Hematopoietic multipotent progenitor cell treated with erythropoietin and hydrocortisone succinate and interleukin-3 and kit ligand, for 8 days (in vitro differentiated cells): ENCODE results near the gene DDOST.
"Not testable (repeated sequence)": the region's sequence is repeated elsewhere in the genome, so short reads cannot be mapped to it uniquely, and the experiment has no call there.

ENCODE experiments used
- DNase-seq: peaks from one replicate; pipeline ENCODE4 v3.0.0-alpha.2; 2015

The DDOST gene

DNA sequence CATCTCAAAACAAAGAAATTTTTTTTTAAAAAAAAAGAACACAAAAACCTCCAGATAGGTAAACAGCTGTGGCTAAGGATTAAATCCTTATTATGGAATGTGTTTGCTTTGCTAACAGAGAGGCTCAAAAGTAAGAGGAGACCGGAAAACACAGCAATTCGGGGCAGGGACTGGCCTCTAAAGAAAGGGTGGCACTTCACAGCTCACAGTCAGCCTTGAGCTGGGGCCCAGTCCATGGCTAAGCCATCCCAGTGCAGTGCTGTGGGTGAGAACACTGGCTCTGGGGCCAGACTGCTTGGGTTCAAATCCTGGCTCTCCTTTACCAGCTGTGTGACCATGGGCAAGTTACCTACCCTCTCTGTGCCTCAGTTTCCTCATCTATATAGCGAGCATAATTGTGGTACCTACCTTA lies 28.5 kb upstream of the DDOST start:
- DNase-seq, result no peak

DNA sequence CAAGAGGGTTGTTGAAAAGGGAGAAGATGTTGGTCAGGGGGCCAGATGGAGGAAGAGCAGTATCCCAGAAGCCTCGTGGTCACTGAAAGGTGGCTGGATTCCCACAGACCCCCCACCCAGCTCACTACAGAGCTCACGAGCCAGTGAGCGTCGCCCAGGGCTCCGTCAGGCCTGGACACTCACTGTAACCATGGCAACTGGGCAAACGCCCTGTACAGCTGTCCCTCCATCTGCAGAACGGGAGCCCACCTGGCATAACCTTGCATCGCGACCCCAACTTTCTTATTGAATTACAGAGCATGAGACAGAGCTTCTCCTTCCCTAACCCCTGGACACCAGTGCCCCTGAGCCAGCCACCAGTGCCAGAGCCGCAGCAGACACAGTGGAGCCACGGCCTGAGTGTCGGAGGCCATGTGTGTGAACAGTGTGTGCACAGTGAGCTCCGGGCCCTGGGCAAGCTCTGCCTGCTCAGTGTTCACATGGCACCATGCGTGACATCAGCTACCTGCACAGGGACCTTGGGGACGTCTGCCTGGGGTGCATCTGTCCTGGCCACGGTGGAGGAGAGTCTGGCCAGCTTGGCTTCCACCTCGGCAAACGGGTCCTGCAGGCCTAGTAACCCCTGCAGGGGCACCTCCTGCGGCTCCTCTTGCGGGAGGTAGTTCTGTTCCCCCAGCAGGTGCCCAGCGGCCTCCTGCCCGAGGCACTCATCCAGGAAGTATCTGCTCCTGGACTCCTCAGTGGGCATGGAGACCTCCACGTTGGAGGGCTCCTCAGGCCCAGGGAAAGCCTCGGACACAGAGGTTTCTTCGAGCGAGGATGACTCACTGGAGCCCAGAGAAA lies 25.9 kb upstream of the DDOST start:
- DNase-seq, result no peak

DNA sequence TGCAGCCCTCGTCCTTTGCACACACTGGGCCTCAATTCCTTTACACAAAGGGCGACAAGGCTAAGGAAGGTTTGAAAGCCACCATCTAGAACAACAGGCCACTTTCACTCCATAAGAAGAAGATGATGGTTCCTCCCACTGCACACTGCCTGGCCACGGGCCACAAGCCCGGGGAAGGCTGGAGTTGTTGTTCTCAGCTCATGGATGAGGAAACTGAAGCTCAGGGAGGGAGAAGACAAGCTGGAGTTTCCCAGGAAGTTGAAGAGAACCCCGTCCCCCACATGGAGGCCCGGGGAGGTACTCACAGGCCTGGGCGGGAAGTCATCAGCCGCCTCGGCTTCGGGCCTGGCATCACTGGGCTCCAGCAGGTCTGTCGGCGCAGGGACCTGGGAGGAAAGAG lies 24.6 kb upstream of the DDOST start:
- no peak for DNase-seq

DNA sequence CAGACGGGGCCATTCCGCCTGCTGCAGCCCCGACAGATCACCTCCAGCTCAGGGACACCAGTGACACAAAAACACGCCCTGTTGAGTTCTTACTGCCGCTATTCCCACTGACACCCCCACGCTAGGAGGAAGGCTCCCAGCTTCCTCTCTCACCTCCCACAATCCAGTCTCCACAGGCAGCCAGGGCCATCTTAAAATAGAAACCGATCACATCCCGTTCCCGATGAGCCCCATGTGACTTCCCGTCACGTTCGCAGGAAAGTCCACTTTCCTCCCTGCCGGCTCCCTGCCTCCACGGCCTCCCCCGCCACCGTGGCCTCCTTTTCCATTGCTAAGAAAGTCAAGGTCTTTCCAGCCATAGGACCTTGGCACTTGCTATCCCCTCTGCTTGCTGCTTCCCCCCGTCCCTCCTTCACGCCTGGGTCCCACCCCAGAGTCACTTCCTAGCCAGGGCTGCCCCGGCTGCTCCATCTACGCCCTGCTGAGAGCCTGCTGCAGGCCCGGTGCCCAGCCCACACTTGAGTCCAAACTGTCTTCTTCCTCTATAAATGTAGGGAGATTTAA lies 24.0 kb upstream of the DDOST start:
- DNase-seq, result no peak

DNA sequence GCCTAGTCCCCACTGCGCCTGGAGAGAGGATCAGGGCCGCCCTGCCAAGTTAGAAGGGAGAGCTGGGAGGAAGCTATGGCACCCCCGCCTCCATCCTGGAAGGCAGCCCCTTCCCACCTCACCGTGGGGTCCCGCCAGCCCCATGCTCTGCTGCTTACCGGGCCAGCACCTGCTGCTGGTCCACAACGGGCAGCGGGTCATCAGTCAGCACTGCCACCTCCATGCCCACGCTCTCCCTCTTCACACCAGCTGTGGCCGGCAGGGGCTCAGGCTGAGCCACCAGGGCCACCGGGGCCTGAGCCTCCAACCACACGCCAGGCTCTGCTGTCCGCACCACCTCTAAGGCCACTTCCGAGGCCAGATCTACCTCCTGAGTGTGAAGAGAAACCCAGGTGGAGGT lies 23.5 kb upstream of the DDOST start:
- DNase-seq, result no peak

DNA sequence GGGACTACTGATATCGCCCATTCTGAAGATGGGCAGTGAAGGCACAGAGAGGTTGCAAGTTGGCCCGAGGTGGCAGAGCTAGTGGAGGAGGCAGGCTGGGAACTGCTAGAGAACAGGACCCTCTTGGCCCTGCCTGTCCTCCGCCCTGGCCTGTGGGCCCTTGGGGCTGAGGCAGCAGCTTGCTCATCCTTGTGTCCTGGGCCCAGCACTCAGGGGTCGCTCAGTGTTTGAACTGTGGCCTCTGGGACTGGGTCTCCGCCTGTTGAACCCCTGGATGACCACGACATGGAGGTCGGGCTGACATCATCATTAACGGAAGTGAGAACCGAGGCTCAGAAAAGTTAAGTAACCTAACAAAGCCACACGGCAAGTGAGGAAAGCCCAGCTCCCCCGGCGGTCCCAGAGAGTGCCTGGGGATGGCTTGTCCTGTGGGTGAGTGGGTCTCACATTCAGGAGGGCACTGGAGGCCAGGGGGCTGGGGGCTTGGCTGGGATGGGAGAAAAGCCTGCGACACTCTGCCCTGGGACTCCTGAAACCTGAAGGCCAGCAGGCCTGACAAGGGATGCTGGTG lies 23.0 kb upstream of the DDOST start:
- DNase-seq, result no peak

DNA sequence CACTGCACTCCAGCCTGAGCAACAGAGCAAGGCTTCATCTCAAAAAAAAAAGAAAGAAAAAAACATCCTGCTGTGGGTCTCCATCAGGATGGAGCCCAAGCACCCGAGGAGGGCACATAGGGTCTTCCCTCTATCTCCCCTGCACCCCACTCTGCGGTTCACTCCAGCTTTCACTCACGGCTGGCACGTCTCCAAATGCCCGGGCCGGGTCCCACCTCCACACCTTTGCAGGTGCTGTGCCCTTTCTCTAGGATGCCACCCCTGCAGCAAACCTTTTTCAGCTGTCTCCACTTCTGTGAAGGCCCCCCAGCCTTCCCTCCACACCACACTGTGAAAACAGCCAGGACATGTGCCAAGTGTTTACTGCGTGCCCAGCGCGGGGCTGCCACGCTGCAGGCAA lies 22.4 kb upstream of the DDOST start:
- DNase-seq, result no peak

DNA sequence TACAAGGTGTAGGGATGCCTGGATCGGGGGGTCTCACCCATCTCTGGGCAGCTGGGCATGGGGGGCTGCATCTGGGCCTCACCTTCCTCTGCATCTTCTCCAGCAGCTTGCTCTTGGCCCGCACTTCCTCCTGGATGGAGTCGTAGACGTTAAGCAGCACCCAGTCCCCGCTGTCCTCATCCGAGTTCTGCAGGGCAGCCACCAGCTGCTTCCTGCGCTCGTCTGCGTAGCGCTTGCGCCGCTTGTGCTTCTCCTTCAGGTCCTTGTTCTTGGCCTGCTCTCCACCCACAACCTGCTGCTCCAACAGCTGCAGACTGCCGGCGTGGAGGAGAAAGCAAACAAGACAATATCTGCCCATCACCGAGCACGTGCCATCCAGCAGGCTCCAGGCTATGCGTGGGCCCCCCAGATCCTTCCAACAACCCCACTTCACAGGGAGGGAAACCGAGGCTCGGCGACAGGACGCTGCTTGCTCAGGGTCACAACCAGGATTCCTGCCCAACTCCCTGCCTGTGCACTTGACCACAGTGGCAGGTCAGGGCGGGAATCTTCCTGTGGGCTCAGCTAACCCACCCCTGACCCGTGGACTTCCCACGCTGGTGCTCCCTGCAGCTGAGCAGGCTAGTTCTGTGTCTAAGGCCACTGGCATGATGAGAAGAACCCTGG lies 21.5 kb upstream of the DDOST start:
- no peak for DNase-seq

DNA sequence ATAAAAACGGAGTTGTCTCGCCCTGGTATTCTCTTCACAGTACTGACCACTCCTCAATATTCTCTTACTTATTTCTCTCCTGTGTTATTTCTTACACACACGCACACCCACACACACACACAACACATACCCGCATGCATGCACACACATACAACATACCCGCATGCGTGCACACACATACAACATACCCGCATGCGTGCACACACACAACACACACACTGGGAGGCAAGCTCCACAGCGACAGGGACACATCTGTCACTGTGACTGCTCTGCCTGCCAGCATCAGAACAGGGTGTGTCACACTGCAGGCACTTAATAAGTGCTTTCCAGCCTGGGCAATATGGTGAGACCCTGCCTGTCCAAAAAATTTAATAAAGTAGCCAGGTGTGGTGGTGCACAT lies 20.8 kb upstream of the DDOST start:
- no peak for DNase-seq

DNA sequence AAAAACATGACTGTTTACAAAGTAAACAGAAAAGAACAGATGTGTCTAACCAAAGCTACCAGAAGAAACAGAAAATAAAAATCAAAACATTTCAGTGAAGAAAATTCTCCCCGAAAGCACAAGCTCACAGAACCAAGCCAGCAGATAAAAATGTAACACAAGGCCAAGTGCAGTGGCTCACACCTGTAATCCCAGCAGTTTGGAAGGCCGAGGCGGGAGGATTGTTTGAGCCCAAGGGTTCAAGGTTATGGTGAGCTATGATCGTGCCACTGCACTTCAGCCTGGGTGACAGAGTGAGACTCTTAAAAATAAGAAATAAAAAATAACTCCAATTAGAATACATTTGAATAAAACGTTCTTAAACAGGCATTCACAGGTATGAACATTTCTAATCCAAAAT lies 19.1 kb upstream of the DDOST start:
- DNase-seq, result no peak

DNA sequence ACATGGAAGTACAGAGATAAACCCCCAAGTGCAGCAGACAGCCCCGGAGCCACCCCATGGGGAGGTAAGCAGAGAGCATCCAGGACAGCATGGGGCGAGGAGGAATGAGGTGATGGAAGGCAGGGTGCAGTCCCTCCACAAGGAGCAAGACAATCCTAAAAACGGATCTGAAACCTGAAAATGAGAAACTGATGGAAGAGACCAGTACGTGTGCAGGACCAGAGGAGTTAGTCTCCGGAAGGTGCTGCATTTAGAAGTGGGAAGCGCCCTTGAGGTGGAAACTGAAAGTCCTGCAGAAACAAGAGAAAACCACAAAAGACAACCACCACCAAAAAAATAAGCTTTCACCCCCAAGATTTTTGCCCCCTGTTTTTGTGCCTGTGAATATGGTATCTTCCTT lies 17.4 kb upstream of the DDOST start:
- no peak for DNase-seq

DNA sequence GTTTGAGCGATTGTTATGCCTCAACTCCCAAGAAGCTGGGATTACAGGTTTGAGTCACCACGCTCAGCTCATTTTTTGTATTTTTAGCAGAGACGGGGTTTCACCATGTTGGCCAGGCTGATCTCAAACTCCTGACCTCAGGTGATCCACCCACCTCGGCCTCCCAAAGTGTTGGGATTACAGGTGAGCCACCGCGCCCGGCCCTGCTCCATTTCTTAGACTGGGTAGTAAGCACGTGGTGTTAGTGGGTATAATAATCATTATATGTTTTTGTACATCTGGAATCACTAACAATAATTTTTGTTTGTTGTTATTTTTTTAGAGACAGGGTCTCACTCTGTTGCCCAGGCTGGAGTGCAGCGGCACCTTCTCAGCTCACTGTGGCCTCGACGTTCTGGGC lies 12.5 kb upstream of the DDOST start:
- DNase-seq, result not testable (repeated sequence)

DNA sequence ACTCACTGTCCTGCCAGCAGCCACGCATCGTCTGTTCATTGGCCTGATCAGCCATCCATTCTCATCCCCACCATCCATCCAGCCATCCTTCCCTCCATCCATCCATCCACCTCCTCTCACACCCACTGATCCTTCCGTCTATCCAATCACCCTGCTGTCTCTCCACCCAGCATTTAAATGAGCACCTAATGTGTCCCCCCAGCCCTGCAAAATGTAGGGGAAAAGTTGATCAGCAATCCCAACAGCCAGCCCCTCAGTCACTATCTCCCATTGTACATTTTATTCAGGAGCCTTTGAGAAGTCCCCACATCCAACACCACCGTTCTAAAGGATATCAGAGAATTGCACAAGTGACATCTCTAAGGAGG lies 11.1 kb upstream of the DDOST start:
- DNase-seq, result no peak

DNA sequence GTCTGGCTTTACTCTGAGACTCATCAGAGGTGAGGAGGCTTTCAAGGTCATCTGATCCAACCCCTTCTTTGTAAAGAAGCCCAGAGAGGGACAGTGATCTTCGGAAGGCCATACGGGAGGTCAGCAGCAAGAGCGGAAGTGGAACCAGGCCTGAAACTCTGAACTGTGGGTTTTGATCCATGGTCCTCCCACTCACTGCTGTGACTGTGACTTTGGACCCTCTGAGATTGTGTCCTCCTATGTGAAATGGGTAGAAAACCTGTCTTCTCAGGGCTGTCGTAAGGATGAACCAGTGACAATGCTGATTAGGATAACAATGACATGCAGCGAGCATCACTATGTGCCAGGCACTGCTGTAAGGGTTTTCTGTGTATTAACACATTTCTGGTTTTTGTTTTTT lies 9.8 kb upstream of the DDOST start:
- no peak for DNase-seq

DNA sequence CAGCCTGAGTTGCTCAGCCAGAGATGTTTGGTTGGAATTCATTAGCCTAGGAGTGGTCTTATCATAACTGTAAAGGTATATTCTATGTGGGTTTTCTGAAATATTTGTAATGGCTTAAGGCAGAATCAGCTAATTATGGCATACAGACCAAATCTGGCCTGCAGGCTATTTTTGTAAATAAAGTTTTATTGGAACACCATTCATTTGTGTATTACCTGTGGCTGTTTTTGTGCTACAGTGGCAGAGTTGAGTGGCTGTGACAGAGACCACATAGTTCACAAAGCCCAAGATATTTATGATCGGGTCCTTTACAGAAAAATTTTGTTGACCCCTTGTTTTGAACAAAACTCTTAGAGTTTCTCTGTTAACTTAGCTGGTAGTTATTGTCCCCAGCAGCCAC lies 7.4 kb upstream of the DDOST start:
- no peak for DNase-seq

DNA sequence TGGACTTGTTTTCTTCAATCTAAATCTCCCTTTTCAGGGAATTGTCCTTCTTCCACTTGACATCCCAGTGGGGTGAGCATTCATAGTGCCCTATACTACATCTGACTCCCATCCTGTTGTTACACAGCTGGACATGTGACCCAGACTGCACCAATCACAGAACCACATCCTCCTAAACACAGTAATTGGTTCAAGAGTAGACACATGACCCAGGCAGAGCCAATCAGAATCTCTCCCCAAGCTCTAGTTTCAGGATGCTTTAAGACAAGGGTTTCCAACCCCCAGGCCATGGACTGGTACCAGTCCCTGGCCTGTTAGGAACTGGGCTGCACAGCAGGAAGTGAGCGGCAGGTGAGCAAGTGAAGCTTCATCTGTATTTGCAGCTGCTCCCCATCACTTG lies 5.6 kb upstream of the DDOST start:
- DNase-seq, result peak; percentile 49

DNA sequence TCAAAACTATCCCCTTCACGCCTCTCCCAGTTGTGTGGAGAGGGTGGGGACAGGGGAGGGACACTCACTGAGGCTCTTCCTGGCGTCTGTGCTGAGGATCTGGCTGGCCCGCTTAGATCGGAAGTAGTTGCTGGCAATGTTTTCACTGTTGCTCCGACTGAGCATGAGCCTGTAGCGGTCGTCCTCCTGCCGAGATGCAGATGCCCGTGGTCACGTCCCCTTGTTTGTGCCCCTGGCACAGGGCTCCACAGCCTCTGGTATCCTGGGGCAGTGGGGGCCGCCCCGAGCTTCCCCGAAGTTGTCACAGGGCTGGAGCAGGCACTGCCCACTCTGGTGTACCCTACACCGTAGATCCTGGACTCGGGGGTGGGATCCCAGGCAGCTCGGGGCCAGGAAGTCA lies 5.0 kb upstream of the DDOST start:
- DNase-seq, result no peak

DNA sequence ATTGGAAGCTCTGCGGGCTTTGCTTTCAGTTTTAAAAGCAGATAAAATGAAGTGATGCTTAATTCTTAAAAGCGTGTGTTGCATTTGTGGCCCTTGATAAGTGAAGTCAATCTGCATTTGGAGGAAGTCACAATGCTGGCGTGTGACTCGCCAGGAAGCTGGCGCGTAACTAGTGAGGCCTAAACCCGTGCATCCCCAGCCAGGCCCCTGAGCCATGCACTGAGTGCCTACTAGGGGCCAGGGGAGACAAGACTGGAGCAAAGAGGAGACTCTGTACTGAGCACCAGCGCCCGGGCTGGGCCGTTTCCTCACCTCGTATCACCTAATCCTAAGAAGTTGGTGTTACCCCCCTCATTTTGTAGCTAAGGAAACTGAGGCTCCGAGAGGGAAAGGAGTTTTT lies 4.6 kb upstream of the DDOST start:
- no peak for DNase-seq

DNA sequence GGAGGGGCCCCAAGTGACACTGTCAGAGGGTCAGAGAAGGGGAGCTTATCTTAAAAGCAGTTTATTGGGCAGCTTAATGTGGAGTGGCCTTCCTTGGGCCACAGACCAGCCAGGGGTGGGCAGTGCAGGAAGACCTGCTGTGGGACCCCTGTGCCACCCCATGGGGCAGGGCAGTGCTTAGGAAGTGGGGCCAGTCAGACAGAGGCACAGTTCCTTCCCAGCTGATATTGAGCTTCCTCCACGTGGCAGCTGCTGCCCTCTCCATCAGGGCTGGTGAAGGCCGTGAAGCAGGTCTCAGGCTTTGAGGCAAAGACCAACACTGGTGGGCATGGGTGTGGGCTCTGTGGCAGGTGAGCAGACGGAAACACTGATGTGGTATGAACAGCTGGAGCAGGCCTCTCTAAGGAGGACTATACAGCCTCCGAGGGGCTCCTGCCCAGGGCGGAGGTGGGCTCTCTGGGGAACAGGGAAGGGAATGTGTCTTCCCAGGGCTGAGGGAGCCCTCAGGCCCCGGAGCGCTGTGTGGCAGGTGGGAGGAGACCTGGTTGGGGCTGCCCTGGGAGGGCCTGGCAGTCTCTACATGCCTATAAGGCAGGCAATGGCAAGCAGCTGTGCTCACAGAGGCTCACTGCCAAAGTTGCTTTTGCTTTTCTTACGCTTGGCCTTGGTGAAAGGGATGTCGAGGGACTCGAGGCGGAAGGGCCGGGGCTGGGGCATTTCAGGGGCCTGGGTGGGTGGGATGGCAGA lies 3.0 kb upstream of the DDOST start:
- no peak for DNase-seq

DNA sequence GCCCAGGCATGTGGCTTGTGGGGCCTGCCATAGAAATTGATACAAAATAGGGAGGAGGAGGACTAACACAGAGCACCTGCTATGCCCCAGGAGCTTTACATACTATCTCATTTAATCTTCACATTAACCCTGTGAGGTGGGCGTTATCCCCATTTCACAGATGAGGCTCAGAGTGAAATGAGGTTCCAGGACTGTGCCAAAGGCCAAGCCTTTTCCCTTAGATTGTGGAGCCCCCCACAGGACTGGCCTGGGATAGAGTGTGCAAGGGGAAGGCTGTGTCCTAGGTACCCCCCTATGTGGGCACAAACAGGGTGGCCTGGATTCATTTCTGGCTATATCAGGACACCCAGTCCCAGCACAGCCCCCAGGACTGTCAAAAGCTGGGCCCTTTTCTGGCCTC lies 2.2 kb upstream of the DDOST start:
- DNase-seq, result peak; percentile 34

DNA sequence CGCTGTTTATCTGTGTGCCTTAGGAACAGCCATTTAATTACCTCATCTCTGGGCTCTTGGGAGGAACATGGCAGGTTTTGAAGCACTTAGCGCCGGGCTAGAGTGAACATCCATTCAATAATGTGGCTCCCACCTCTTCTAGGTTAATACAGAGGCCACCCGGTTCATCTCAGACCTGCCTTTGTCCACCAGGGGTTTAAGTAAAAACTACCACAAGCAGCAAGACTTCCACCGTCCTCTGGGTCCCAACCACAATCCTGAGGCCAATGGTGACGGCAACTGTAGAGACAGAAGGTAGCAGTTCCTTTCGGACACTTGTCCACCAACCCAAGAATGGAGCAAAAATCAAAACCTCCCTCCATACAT lies 924 bp upstream of the DDOST start:
- DNase-seq, result no peak

DNA sequence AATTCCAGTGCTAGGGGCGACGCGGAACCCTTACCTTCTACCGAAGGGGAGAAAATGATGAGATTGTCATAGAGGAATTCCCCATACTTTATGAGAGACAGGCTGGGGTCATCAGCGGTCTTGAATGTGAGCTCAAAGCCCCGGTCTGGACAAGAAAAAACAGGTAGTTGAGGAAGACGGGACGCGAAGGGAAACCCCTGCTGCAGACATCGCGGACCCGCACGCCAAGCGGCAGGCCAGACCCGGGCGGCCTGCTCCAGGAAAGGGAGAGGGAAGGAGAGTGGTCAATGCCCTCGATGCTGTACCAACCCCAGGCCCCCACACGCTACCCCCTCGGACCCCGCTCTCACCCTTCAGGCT lies 342 bp downstream of the DDOST start:
- DNase-seq, result no peak

DNA sequence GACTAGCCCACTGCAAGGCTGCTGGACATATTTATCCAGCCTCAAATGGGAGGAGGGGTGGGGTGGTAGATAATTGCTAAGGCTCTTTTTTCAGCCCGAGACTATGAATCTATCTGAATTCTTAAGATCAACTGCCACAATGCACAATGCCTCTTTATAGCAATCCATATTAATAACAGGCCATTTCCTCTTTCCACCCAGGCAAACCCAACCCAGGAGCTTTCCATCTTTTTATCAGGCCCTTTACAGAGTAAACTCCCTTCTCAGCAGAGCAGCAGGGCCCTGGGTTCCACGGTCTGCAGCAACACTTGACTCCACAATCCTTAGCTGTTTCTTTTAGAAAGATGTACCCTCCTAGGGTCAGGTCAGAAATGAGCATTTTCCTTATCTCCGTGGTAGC lies 806 bp downstream of the DDOST start:
- DNase-seq, result peak; percentile 25
